Uterus (tissue), 2 donors: Measurements from ENCODE around the gene PLEKHA1.

Experiments
- CTCF ChIP-seq, 4 experiments: fragments of 200-600 bp in 2 of 4; fragments of 450-650 bp in 2 of 4; sonication (generic) in 2 of 4; IDR thresholded peaks; one replicate each; pipeline ENCODE4 v1.5.1; 2016 to 2019; ENCODE audit warnings: antibody characterized with exemption in 4 of 4, mild to moderate bottlenecking in 2 of 4, moderate library complexity in 1 of 4
- POLR2A ChIP-seq, 2 donors: fragments of 450-650 bp; IDR thresholded peaks; one replicate each; pipeline ENCODE4 v1.6.1; 2016; ENCODE audit warnings: antibody characterized with exemption in 2 of 2, mild to moderate bottlenecking in 1 of 2, moderate library complexity in 1 of 2

GRCh38 chr10:122454071-122454470, 79.6 kb downstream of the PLEKHA1 start:
- TF ChIP-seq POLR2A (IDR thresholded peaks at IDR 0.05): no peak
- no peak for TF ChIP-seq CTCF (IDR thresholded peaks at IDR 0.05)
